Measurements from ENCODE around the gene FNTB. TPM values are rescaled to one million over a fixed set of nuclear protein-coding genes. Genes with fewer than 3 reads are reported as not detected.

Gene FNTB
- total RNA-seq, 1 donor from 2014 or later: 8.5 TPM

DNA sequence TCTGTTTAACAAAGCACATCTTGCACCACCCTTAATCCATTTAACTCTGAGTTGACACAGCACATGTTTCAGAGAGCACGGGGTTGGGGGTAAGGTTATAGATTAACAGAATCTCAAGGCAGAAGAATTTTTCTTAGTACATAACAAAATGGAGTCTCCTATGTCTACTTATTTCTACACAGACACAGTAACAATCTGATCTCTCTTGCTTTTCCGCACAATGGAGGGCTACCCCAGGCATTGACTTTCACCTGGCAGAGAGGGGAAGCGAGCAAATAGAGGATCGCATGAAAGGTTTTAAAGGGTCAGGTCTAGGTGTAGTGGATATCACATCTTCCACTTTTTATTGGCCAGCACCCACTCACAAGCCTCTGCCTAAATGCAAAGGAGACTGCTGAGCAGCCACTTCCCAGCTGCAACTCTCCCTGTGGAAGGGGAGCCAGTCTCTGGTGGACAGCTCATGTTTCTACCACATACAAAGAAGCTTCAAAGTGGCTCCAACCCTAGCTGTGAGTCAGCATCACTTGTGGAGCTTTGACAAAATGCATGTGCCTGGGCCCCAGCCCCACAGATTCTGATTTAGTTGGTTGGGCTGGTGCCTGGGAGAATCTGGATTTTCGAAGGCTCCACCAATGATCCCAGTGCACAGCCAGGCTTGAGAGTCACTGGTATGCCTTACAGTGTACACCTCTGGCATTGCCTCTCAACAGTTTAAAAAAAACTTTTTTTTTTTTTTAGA lies 7.2 kb upstream of the FNTB start:
- no peak for DNase-seq (ENCODE audit: low read depth in 2 of 2)

DNA sequence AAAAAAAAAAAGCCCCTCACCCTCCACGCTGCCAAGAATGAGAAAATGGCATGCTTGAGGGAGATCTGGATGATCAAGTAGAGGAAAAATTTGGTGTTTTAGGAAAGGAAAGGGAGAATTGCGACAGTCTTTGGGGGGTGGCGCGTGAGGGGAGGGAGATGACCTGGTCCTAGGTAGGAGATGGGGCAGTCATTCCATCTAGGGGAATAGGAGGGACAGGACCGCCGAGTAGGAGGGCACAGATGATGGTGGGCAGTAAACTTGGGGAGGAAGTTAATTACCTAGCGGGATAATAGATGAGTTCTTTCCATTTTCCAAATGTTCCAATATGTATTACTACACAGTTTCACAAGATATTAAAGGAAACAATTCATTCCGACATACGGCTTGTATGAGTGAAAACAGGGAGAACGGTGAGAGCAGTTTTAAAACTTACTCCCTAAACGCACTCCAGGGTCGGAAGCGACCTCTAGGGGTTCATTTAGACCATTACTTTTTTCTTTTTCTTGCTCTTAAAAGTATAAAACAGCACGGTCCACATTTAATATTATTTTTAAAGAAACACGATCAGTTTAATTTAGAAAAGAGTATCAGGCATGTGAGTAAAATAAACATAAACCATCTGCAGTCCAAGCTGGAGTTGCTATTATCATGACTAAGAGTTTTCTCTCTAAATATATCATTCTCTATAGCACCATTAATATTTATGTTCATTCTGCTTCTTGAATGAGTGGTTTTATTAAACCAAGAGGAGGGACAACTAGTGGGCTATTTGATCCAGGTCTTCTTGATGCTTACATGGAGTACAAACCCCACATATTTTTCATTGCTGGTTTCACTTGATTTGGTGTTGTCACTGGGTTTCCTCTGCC lies 3.0 kb upstream of the FNTB start:
- peak; percentile 69 to 74 for DNase-seq (ENCODE audit: low read depth in 2 of 2)

DNA sequence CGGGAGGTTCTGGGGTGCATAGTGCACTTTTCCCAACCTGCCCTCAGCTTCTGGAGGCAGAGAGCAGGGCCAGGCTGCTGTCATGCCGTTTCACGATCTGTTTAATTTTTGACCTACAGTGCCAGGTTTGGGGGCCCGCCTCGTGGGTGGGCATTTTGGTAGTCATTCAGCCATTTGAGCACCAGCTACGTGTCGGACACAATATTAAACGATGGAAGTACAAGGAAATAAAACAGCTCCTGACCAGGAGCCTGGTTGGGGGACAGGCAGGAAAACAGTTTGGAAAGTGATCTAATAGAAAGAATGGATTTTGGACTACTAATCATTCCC lies 708 bp downstream of the FNTB start:
- DNase-seq (ENCODE audit: low read depth in 2 of 2): no peak

DNA sequence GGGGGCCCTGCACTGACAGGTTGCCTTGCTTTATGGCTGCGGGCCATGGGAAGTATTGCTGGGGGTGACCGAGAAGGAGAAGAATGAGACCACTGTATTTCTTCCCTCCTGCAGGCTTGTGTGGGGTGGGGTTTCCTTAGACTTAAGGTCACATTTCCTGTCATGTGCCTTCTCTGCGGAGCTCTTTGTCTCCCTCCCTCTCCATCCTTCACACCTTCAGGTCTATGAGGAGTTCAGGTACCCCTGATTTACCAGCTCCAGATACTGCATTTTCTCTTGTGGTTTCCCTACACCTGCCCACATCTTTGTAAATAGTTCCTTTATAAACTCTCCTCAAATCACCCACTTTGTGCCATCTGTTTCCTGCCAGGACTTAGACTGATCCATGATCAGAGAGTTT lies 3.6 kb downstream of the FNTB start:
- DNase-seq (ENCODE audit: low read depth in 2 of 2): no peak

DNA sequence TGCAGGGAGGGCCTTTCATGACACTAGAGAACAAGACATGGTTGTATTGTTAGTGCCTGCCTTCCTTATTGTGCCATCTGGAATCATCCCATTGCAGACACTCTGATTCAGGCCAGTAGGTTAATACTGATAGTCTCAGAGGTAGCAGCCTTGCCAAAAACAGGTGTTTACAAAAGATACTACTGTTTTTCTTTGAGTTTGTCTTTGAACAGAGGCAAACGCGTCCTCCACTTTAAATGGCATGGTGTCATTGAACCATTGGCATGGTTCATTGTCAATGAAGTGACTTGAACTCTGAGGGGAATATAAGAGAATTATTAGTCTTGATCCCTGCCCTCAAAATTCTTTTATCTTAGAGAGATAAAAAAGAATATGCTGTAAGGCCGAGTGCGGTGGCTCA lies 4.2 kb downstream of the FNTB start:
- DNase-seq (ENCODE audit: low read depth in 2 of 2): no peak

DNA sequence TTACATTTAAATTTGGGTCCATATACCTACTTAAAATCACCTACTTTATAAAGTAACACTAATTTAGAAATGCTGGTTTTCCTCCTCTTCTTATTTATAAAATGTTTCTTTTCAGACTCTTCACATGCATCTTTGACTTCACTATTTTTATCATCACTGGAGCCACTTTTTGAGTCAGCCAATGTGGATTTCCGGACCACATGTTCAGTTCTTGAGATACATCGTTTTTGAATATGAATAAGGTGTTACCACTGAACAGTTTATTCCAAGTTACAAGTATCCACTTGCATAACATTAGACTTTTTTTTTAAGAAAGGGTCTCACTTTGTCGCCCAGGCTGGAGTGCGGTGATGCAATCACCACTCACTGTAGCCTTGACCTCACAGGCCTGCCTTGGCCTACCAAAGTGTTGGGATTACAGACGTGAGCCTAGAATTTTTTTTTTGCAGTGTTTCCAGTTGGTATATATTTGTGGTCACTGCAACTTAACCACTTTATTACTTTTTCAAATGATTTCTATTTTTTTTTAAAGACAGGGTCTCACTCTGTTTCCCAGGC lies 5.7 kb downstream of the FNTB start:
- DNase-seq (ENCODE audit: low read depth in 2 of 2): no peak

DNA sequence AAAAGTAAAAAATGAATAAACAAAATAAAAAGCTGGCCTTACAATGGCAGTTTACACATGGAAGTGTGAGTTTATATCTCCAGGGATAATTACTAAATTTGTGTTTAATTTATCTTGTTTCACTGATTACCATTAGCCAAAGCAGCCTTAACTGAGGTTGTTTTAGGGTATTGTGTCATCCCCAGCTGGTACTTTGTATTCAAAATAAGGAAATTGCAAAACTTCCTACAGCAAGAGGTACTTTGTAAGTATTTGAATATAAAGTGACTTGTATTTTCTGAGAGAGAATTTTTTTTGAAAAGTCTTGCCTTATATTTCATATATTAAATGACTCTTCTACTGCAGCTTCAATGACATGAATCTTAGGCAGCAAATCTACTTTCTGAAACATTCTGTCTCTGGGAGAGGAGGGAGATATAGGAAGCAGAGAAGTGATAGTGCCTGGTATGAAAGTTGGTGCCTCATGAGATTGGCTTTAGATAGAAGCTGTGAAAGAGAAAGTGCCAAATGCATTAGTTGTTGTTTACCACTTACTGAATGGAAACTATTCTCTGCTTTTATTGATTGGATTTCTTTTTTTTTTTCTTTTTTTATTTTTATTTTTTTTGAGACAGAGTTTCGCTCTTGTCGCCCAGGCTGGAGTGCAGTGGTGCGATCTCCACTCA lies 6.7 kb downstream of the FNTB start:
- DNase-seq (ENCODE audit: low read depth in 2 of 2): peak; percentile 41 to 53

DNA sequence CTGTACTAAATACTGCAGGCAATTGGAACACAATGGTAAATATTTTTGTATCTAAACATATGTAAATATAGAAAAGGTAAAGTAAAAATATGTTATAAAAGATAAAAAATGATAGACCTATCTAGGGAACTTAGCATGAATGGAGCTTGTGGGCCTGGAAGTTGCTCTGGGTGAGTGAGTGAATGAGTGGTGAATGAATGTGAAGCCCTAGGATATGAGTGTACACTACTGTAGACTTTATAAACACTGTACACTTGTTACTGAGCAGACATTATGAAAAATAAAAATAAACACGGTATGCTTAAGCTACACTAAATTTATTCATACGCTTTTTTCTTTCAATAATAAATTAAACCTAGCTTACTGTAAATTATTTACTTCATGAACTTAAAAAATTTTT lies 7.8 kb downstream of the FNTB start:
- no peak for DNase-seq (ENCODE audit: low read depth in 2 of 2)

DNA sequence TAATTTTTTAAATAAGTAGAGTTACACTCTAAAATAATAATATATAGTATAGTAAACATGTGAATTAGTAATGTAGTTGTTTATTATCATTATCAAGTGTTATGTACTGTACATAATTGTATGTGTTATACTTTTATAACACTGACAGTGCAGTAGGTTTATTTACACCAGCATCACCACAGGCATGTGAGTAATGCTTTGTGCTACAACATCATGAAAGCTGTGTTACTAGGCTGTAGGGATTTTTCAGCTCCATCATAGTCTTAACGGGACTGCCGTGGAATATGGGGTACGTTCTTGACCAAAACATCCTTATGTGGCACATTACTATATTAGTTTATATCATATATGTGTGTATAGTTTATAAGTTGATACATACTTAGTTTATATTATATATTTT lies 8.6 kb downstream of the FNTB start:
- no peak for DNase-seq (ENCODE audit: low read depth in 2 of 2)

DNA sequence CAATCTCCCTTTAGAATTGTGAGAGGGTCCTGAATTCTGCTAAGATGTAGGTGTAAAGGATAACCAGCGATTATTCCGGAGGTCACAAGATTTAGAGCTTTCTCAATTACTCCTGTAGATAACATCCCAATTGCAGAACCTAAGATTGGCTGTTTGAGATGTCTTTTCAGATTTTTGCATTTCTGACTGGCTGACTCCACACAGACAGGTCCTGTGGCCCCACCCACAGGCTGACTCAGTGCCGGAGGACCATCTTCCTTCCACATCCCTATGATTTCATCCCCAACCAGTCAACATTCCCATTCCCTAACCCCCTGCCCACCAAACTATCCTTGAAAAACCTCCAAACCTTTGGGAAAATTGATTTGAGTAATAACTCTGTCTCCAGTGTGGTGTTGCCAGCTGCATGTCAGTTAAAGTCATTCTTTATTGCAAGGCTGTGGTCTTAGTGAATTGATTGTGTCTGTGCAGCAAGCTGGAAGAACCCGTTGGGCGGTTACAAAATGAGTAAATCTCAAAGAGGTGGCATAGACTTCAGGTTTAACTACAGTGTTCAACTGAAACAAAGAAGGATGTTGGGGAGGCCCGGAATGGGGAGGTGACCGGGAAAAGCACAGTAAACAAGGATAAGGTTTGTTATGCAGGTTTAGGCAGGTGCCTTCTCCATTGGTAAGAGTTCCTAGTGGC lies 10.6 kb downstream of the FNTB start:
- no peak for DNase-seq (ENCODE audit: low read depth in 2 of 2)

DNA sequence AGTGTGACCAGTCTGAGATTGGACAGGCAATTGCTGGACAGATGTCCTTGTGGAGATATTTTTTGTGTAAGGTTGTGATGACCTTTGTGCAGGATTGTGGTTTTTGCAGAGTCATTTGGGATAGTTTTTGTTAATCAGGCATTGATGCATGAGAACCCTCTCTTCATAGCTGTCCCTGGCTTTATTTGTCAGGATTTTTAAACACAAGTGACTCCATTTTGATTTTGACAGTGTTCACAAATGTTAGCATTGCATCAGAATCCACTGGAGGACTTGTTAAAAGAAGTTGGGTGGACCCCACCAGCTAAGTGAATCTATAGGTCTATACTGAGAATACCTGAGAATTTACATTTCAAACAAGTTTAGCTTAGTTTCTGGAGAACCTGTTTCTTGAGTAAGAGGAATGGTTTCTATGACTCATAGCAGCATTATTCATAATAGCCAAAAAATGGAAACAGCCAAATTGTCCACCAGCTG lies 11.8 kb downstream of the FNTB start:
- no peak for DNase-seq (ENCODE audit: low read depth in 2 of 2)

DNA sequence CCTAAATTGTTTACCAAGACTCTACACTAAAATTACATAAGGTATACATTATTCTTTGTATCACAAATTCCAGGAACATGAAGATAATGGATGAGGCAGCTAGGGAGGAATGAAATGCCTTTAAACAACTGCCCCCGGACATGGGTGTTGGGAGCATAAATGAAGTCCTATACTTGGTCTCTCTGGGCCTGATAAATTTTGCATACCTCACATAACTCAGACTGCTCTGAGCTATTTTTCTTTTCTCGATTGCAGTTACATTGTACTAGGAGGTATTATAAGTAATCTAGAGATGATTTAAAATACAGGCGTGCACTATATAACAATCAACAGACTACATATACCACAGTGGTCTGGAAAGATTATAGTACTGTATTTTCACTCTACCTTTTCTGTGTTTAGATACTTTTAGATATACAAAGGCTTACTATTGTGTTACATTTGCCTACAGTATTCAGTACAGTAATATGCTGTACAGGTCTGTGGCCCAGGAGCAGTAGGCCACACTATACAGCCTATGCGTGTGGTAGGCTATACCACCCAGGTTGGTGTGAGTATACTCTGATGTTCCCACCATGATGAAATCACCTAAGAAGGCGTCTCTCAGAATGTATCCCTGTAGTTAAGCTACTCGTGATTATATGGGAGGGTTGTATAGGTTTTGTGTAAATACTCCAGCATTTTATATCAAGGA lies 14.3 kb downstream of the FNTB start:
- DNase-seq (ENCODE audit: low read depth in 2 of 2): no peak

DNA sequence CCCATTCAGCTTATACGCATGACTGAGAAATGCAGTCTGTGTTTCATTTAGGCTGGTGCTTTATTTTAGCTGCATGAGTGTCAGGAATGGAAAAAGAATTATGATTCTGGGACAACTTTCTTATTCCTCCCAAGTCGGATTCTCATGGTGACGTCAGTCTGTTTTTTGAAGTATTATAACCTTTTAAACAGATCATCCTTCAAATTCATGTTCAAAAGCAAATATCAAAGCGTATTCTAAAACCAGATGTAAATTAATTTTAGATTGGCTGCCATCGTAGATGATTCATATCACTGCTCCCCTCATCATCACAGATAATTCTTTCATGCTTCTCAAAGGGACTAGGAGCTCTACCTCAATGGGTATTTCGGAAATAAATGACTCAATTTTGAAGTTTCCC lies 15.0 kb downstream of the FNTB start:
- DNase-seq (ENCODE audit: low read depth in 2 of 2): no peak

DNA sequence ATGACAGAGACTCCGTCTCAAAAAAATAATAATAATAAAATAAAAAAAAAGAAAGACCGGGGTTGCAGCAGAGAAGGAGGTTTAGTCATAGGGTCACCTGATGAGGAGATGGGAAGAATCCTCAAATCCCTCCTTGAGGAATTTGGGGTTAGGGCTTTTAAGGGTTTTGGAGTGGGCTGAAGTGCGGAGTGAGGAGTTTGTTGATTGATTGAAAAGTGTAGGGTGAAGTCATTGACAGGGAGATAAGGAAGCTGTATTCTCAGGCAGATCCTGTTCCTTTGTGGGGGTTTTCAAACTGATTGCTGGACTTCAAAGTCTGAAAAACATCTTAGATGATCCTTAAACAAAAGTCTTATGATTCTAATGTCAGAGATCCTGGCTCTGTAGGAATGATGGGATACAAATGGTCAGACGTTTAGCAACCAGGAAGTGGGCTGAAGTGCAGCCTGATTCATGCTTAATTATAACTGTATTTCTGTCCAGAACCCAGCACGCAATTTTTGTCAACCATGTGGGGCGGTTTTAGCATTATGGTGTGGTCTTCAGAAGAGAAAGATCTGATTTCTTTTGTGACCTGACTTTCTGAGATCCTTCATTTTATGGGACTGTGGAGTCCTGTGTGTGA lies 16.0 kb downstream of the FNTB start:
- peak in 1 of 2 donors; percentile 41 for DNase-seq (ENCODE audit: low read depth in 2 of 2)

DNA sequence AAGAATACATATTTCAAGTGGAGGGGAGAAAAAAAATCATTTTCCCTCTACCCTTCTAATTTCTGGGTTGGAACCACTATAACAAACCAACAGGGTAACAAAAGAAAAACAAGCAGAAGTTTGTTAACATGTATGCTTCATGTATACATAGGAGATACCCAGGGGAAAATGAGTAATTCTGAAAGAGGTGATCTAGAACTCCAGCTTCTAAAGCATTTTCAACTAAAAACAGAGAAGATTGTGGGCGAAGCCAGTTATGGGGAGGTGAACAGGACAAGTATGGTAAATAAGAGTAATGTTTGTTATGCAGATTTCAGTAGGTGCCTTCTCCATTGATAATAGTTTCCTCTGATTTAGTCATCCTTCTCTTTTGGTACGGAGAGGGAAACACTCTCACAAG lies 16.7 kb downstream of the FNTB start:
- no peak for DNase-seq (ENCODE audit: low read depth in 2 of 2)

DNA sequence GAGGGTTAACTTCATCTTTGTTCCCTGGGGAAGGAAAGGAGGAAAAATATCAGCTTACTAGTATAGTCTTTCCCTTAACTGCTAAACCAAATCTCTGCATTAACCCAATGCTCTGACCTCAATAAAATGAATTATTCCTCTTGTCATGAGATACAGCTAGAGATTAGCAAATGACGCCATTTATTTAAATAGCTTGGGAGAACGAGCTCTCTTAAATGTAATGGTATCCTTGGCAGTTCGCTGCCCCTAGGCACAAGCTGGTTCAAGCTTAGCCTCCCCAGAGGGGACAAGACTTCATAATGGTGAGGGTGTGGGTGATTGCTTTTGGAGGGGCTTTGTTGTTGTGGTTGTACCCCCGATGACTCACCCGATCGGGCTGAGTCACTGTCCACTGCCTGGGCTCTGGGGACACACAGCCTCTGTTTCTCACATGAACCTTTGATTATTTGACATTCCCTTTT lies 19.6 kb downstream of the FNTB start:
- DNase-seq (ENCODE audit: low read depth in 2 of 2): no peak

DNA sequence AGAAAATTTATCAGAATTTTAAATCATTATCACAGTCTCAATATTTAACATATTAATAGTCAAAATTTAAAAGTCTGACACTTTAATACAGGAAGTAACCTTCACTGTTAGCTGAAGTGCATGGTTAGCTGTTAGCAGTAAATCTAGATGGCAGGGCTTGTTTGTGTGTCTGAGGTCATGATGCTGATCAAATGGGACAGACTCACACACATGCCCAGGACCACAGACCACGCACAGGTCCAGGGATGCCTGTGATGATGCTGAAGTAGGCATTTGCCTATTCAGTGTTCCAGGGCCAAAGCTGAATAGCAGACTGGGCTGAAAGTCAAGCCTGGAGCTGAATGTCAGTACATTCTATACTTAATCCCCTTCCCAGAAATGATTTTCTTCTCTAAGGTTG lies 20.5 kb downstream of the FNTB start:
- DNase-seq (ENCODE audit: low read depth in 2 of 2): no peak

DNA sequence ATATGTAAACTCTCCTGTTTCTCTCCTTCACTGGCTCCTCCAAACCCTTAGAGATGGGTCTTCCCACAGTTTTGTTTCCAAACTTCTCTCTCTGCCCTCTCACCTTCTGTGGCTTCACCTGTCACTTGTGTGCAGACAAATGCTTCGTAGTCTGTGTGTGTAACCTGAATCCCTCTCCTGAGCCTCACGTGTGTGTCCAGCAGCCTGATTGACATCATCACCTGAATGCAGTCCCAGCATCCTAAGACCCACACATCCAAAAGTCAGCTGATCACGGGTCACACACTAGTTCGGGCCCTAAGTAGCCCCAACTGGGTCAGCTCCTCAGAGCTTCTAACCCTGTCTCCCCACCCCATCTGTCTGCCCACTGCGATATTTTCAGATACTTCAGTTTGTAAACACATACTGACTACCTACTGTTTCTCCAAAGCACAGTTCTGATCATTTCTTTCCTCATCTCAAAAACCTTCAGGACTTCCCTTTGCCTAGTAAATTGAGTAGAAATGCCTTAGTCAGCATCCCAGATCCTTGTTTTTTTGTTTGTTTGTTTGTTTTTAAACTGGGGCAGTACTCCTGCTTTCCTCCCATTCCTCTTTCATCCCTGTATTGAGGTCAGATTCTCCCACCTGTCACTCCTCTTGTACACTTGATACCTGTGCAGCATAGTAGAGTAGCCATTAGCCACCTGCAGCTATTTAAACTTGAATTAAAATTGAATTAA lies 23.7 kb downstream of the FNTB start:
- no peak for DNase-seq (ENCODE audit: low read depth in 2 of 2)

DNA sequence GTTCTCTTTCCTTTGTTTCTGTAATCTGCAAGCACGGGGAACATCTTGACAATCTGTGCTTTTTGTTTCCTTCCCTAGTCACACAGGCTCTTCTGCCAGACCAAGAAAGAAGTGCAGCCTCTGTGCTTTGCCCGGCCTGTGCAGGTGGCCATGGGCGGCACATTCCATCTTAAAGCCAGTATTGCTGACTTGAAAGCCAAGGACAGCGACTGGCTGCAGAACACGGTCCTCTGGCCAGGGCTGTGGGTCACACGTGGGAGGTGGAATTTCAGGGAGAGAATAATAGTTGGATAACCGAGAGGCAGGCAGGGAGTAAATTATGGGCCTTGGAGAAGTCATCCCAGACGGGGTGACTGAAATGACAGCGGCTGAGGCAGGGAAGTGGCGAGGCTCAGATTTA lies 24.8 kb downstream of the FNTB start:
- DNase-seq (ENCODE audit: low read depth in 2 of 2): no peak

DNA sequence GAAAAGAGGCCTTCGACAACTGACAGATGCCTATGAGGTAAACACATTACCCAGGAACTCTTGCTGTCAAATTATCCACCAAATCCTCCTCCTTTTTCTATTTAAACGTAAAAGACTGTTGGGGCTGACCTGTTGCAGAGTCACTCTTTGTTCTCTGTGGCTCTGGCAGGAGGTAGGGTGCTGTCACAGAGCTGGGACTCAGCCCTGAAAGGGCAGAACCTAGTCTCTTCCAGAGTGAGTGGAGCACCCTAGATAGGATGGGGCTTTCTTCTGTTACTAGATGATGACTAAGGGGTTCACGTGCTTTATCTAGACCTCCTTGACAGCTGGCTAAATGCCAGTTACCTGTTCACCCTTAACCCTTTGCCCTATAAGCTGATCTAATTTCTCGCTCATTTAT lies 25.7 kb downstream of the FNTB start:
- no peak for DNase-seq (ENCODE audit: low read depth in 2 of 2)

All from lung microvascular endothelial cell (primary cell).